ENCODE data around the gene ZNF524.

ZNF524 gene

GRCh38 chr19:55599842-55600661 lies at the start of gene ZNF524:
Gene ZNF524 (plus strand): TSS chr19:55600288. CDS start chr19:55602113, 1,825 bp downstream.
- TF ChIP-seq CTCF (IDR thresholded peaks at IDR 0.05; ENCODE audit: borderline replicate concordance, insufficient read depth, low read depth, low read length) = no peak
- H3K4me3 ChIP-seq (ENCODE audit: low read depth, low read length) = peak within 1 kb of the TSS; percentile 95

GRCh38 chr19:55550321-55550650 lies 49.8 kb upstream of the ZNF524 start:
- no peak for TF ChIP-seq CTCF (IDR thresholded peaks at IDR 0.05; ENCODE audit: borderline replicate concordance, insufficient read depth, low read depth, low read length)
- no peak overlapping the region for H3K4me3 ChIP-seq (ENCODE audit: low read depth, low read length)

- H3K4me3 ChIP-seq (ENCODE audit: low read depth, low read length) = no peak overlapping the region
Measured at GRCh38 chr19:55552206-55552605, 47.9 kb upstream of the ZNF524 start.

GRCh38 chr19:55552620-55553019 lies 47.5 kb upstream of the ZNF524 start:
- TF ChIP-seq CTCF (IDR thresholded peaks at IDR 0.05; ENCODE audit: borderline replicate concordance, insufficient read depth, low read depth, low read length) = no peak
- no peak overlapping the region for H3K4me3 ChIP-seq (ENCODE audit: low read depth, low read length)

More at GRCh38 chr19:55552206-55552605, 47.9 kb upstream of the ZNF524 start:
- TF ChIP-seq CTCF (IDR thresholded peaks at IDR 0.05; ENCODE audit: borderline replicate concordance, insufficient read depth, low read depth, low read length) = no peak

- H3K4me3 ChIP-seq (ENCODE audit: low read depth, low read length) = no peak overlapping the region
- no peak for TF ChIP-seq CTCF (IDR thresholded peaks at IDR 0.05; ENCODE audit: borderline replicate concordance, insufficient read depth, low read depth, low read length)
Measured at GRCh38 chr19:55553217-55554182, 46.6 kb upstream of the ZNF524 start.

- no peak for TF ChIP-seq CTCF (IDR thresholded peaks at IDR 0.05; ENCODE audit: borderline replicate concordance, insufficient read depth, low read depth, low read length)
- H3K4me3 ChIP-seq (ENCODE audit: low read depth, low read length) = no peak overlapping the region
Measured at GRCh38 chr19:55554302-55554701, 45.8 kb upstream of the ZNF524 start.

Measured in GM12875 (cell line).